A549 (cell line): ENCODE results near the gene OSBPL6.

Experiments used
- CBX2 ChIP-seq: fragments of 200-600 bp; sonication (generic); IDR thresholded peaks from 2 replicates; pipeline ENCODE4 v1.6.1; 2016; ENCODE audit warnings: low read depth, mild to moderate bottlenecking, borderline replicate concordance
- CEBPB ChIP-seq, 2 experiments: fragments of >200 bp in 1 of 2; sonication (Bioruptor Twin) in 1 of 2; formaldehyde crosslinking in 1 of 2; IDR thresholded peaks; 2 replicates each; pipeline ENCODE4 v1.6.1; 2012 to 2016
- CTCF ChIP-seq: fragments of >200 bp; sonication (Bioruptor Twin); formaldehyde crosslinking; IDR thresholded peaks from 3 replicates; pipeline ENCODE4 v1.5.1; 2016
- EHMT2 ChIP-seq: fragments of 200-600 bp; sonication (generic); IDR thresholded peaks from 2 replicates; pipeline ENCODE4 v1.6.1; 2016; ENCODE audit warnings: antibody characterized with exemption, low read depth, mild to moderate bottlenecking, moderate library complexity
- EP300 ChIP-seq, 2 experiments: fragments of >200 bp; sonication (Bioruptor Twin); formaldehyde crosslinking; IDR thresholded peaks; 2 replicates in 1 of 2; 3 replicates in 1 of 2; pipeline ENCODE4 v1.6.1; 2016 to 2017
- MAX ChIP-seq: IDR thresholded peaks from 2 replicates; pipeline ENCODE4 v1.6.1; 2012
- POLR2A ChIP-seq: IDR thresholded peaks from 2 replicates; pipeline ENCODE4 v1.6.1; 2012; ENCODE audit warnings: mild to moderate bottlenecking, low read length
- POLR2AphosphoS2 ChIP-seq: conservative IDR thresholded peaks from 2 replicates; pipeline ENCODE4 v1.6.1; 2012; ENCODE audit warnings: low read length, improper control_type of control experiment, inconsistent platforms
- REST ChIP-seq: fragments of 200-600 bp; sonication (generic); IDR thresholded peaks from 2 replicates; pipeline ENCODE4 v1.6.1; 2016; ENCODE audit warnings: antibody characterized with exemption, mild to moderate bottlenecking, moderate library complexity
- RFX5 ChIP-seq: fragments of 450-650 bp; IDR thresholded peaks from 2 replicates; pipeline ENCODE4 v1.7.1; 2014; ENCODE audit warnings: antibody characterized with exemption, mild to moderate bottlenecking, moderate library complexity
- USF2 ChIP-seq: fragments of 450-650 bp; IDR thresholded peaks from 2 replicates; pipeline ENCODE4 v1.6.1; 2014; ENCODE audit warnings: antibody characterized with exemption
- ZC3H11A ChIP-seq: fragments of 450-650 bp; IDR thresholded peaks from 2 replicates; pipeline ENCODE4 v1.6.1; 2014; ENCODE audit warnings: antibody characterized with exemption, mild to moderate bottlenecking

- no peak for TF ChIP-seq CTCF
- no peak for TF ChIP-seq REST
- no peak for TF ChIP-seq EP300 (IDR thresholded peaks at IDR 0.05)
- TF ChIP-seq ZC3H11A: no peak
- no peak for TF ChIP-seq POLR2A
- TF ChIP-seq CEBPB (IDR thresholded peaks at IDR 0.05): no peak
- no peak for TF ChIP-seq USF2
- TF ChIP-seq MAX: no peak
- no peak for TF ChIP-seq POLR2AphosphoS2
- no peak for TF ChIP-seq CBX2
- no peak for TF ChIP-seq RFX5
- no peak for TF ChIP-seq EHMT2
These were observed 43.8 kb downstream of the OSBPL6 start for GRCh38 chr2:178238154-178238521.
